ENCODE results near the gene ABHD11. TPM values are rescaled to one million over a fixed set of nuclear protein-coding genes. Genes with fewer than 3 reads are reported as not detected.

The ABHD11 gene
- total and polyA plus RNA-seq, 9 of the 15 experiments (the other 6 are each of a cell fraction or from before 2014, with no cell fraction given), result 7.7 to 44.2 (median 18.9) TPM

DNA sequence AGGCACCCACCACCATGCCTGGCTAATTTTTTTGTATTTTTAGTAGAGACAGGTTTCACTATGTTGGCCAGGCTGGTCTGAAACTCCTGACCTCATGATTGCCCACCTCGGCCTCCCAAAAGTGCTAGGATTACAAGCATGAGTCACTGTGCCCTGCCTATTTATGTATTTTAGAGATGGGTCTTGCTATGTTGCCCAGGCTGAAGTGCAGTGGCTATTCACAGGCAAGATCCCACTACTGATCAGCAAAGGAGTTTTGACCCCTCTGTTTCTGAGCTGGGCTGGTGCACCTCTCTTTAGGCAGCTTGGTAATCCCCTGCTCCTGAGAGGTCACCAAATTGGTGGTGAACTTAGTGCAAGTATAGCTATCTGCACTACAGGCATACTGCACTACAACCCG lies 6.2 kb downstream of the ABHD11 start:
- peaks cover 3% of the 10 kb centered on the region; the same call in 2 of the 3 replicates for H3K79me2 ChIP-seq (ENCODE audit: control insufficient read depth, insufficient read depth, low read length)
- no peak for DNase-seq (ENCODE audit: extremely low read depth in 1 of 4, low spot score in 3 of 4)
- no peak overlapping the region for H3K4me3 ChIP-seq
- H3K27ac ChIP-seq (ENCODE audit: extremely low read depth, low read depth, low read length), result no peak overlapping the region
- H3K4me1 ChIP-seq (replicated peaks in 1 of 2; ENCODE audit: control insufficient read depth in 2 of 2, insufficient read depth in 2 of 2, low read length in 2 of 2), result peaks cover 13 to 34% of the 10 kb centered on the region in 2 experiments; a peak in 4 of 5 replicates
- no peak for ATAC-seq
- peaks cover 19% of the 10 kb centered on the region for H3K36me3 ChIP-seq (ENCODE audit: control insufficient read depth, insufficient read depth, low read length)
- no peaks in the 10 kb centered on the region; a peak in 1 of 5 replicates for H3K27me3 ChIP-seq (ENCODE audit: control insufficient read depth in 2 of 2, insufficient read depth in 2 of 2, low read length in 2 of 2)
- H3K9me3 ChIP-seq (replicated peaks; ENCODE audit: control insufficient read depth, insufficient read depth, low read depth, low read length), result no peaks in the 10 kb centered on the region
- POLR2A ChIA-PET, result interaction anchor here (0.5 to 1.2 kb wide), 6 partner anchors 16 to 211 kb away, joined by 3 to 5 read pairs (median 3); partner anchors contain the start of gene BAZ1B
- in situ Hi-C loops (cut with MboI), result loop anchor here (5.0 to 10.0 kb wide), 2 partner anchors 125 to 398 kb away; no protein-coding TSS in a partner anchor
- H2AFZ ChIP-seq (ENCODE audit: low read depth, low read length), result no peak overlapping the region
- TF ChIP-seq, protein P1, sequence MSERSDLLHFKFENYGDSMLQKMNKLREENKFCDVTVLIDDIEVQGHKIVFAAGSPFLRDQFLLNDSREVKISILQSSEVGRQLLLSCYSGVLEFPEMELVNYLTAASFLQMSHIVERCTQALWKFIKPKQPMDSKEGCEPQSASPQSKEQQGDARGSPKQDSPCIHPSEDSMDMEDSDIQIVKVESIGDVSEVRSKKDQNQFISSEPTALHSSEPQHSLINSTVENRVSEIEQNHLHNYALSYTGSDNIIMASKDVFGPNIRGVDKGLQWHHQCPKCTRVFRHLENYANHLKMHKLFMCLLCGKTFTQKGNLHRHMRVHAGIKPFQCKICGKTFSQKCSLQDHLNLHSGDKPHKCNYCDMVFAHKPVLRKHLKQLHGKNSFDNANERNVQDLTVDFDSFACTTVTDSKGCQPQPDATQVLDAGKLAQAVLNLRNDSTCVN (CRISPR knock-in tag; IDR thresholded peaks at IDR 0.05), result no peak
- TF ChIP-seq ZNF121 (CRISPR knock-in tag; conservative IDR thresholded peaks at IDR 0.05), result peak; percentile 74
- peaks cover 14% of the 10 kb centered on the region for H4K20me1 ChIP-seq (replicated peaks; ENCODE audit: control insufficient read depth, insufficient read depth, low read length)
- H3K9me1 ChIP-seq (ENCODE audit: control insufficient read depth, insufficient read depth, low read length), result peaks cover under 1% of the 10 kb centered on the region
- no peak overlapping the region for H3K4me2 ChIP-seq (ENCODE audit: insufficient read depth, low read length)
- FAIRE-seq, result no peak
- no peak overlapping the region for H3K9ac ChIP-seq (ENCODE audit: insufficient read depth in 1 of 2, low read depth in 2 of 2, low read length in 2 of 2)
- CTCF ChIA-PET (ENCODE audit: low intra/inter-chr PET ratio), result interaction anchor here (2.9 kb wide), 1 partner anchor 119 kb away, joined by 7 read pairs; no protein-coding TSS in a partner anchor
- BruUV-seq (replicated peaks), result no TSS peak
- intact Hi-C loops (cut with micrococcal nuclease), result loop anchor here (5.0 to 10.0 kb wide), 2 partner anchors 65 to 398 kb away; partner anchors contain the start of gene VPS37D
- 3% methylated on average over 2 of the region's 2 CpGs for WGBS (ENCODE audit: insufficient coverage, low coverage, missing lambda C conversion rate)

DNA sequence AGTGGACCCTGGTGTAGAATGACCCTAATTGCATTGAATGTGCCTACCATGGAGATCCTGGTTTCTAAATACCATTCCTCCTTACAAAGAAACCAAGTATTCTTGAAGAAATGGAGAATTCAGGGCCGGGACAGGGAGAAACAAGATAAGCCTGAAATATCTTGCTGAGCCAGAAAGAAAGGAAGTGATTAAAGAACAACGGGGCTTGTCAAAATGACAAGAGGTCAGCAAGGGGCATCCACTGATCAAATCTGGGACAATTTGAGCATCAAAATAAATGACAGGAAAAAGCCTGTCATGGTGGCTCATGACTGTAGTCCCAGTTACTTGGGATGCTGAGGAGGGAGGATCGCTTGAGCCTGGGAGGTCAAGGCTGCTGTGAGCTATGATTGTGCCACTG lies 8.1 kb downstream of the ABHD11 start:
- WGBS (ENCODE audit: insufficient coverage, low coverage, missing lambda C conversion rate), result 2% methylated on average over 3 of the region's 3 CpGs
- Histone ChIP-seq H3K4me3 (no peak overlapping the region), H3K9me3 (replicated peaks; ENCODE audit: control insufficient read depth, insufficient read depth, low read depth, low read length) (no peaks in the 10 kb centered on the region), H3K9me1 (ENCODE audit: control insufficient read depth, insufficient read depth, low read length) (no peaks in the 10 kb centered on the region), H3K27me3 (ENCODE audit: control insufficient read depth in 2 of 2, insufficient read depth in 2 of 2, low read length in 2 of 2) (no peaks in the 10 kb centered on the region; a peak in 1 of 5 replicates), H3K27ac (ENCODE audit: extremely low read depth, low read depth, low read length) (no peak overlapping the region), H3K36me3 (ENCODE audit: control insufficient read depth, insufficient read depth, low read length) (peaks cover under 1% of the 10 kb centered on the region; the same call in 1 of the 3 replicates), H3K4me2 (ENCODE audit: insufficient read depth, low read length) (no peak overlapping the region), H4K20me1 (replicated peaks; ENCODE audit: control insufficient read depth, insufficient read depth, low read length) (peaks cover 8% of the 10 kb centered on the region), H3K79me2 (ENCODE audit: control insufficient read depth, insufficient read depth, low read length) (no peaks in the 10 kb centered on the region), H3K4me1 (replicated peaks in 1 of 2; ENCODE audit: control insufficient read depth in 2 of 2, insufficient read depth in 2 of 2, low read length in 2 of 2) (peaks cover 13 to 19% of the 10 kb centered on the region in 2 experiments; a peak in 4 of 5 replicates), H3K9ac (ENCODE audit: insufficient read depth in 1 of 2, low read depth in 2 of 2, low read length in 2 of 2) (no peak overlapping the region), H2AFZ (ENCODE audit: low read depth, low read length) (no peak overlapping the region)
- DNase-seq (ENCODE audit: extremely low read depth in 1 of 4, low spot score in 3 of 4) (peak in 1 of 4 experiments; percentile 55), FAIRE-seq (no peak), ATAC-seq (no peak)
- ChIA-PET POLR2A (interaction anchor here (0.6 kb wide), 1 partner anchor 94 kb away, joined by 3 read pairs; no protein-coding TSS in a partner anchor), CTCF (ENCODE audit: low intra/inter-chr PET ratio) (interaction anchor here (0.7 to 1.2 kb wide), 3 partner anchors 119 to 134 kb away, joined by 3 to 4 read pairs (median 3); no protein-coding TSS in a partner anchor)
- intact Hi-C loops (cut with micrococcal nuclease) (loop anchor here (5.0 to 10.0 kb wide), 2 partner anchors 63 to 396 kb away; partner anchors contain the start of gene VPS37D), in situ Hi-C loops (cut with MboI) (loop anchor here (5.0 to 10.0 kb wide), 2 partner anchors 123 to 396 kb away; no protein-coding TSS in a partner anchor)
- no TSS peak for BruUV-seq (replicated peaks)
- TF ChIP-seq MCM2 (IDR thresholded peaks at IDR 0.05; ENCODE audit: low read depth) (no peak), CXXC5 (CRISPR knock-in tag; IDR thresholded peaks at IDR 0.05) (peak; percentile 36; the same call in 1 of the 2 replicates), DPF2 (IDR thresholded peaks at IDR 0.05) (no peak), CTBP1 (IDR thresholded peaks at IDR 0.05; ENCODE audit: borderline replicate concordance) (peak; percentile 61), ZNF124 (CRISPR knock-in tag; IDR thresholded peaks at IDR 0.05) (no peak), TCF3 (CRISPR knock-in tag; IDR thresholded peaks at IDR 0.05) (peak; percentile 62), NCOR1 (IDR thresholded peaks at IDR 0.05) (peak; percentile 45; the same call in 1 of the 2 replicates), ELF4 (CRISPR knock-in tag; IDR thresholded peaks at IDR 0.05) (0 out of 2 replicates have a peak, but pooled peaks have one; percentile 22)
- TF ChIP-seq, protein P2, sequence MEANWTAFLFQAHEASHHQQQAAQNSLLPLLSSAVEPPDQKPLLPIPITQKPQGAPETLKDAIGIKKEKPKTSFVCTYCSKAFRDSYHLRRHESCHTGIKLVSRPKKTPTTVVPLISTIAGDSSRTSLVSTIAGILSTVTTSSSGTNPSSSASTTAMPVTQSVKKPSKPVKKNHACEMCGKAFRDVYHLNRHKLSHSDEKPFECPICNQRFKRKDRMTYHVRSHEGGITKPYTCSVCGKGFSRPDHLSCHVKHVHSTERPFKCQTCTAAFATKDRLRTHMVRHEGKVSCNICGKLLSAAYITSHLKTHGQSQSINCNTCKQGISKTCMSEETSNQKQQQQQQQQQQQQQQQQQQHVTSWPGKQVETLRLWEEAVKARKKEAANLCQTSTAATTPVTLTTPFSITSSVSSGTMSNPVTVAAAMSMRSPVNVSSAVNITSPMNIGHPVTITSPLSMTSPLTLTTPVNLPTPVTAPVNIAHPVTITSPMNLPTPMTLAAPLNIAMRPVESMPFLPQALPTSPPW (CRISPR knock-in tag; IDR thresholded peaks at IDR 0.05), result 0 out of 2 replicates have a peak, but pooled peaks have one; percentile 20

All from K562 (cell line).